DMS53 (cell line): ENCODE results near the gene SGK1.
"Not testable (repeated sequence)": the region's sequence is repeated elsewhere in the genome, so short reads cannot be mapped to it uniquely, and the experiment has no call there.

ENCODE experiments used
- DNase-seq: peaks from one replicate; lab custom pipeline; 2025; lab: John Stamatoyannopoulos, UW

SGK1 gene

DNA sequence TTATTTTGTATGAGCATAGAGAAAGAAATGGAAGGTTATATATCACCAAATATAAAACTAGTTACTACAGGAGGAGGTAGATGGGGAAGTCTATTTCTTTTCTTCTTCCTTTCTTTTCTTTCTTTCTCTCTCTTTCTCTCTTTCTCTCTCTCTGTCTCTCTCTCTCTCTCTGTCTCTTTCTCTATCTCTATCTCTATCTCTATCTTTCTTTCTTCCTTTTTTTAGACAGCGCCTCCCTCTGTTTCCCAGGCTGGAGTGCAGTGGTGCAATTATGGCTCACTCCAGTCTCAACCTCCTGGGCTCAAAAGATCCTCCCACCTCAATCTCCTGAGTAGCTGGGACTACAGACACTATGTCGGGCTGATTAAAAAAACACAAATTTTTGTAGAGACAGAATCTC, 10.2 kb upstream of the SGK1 start:
- no peak for DNase-seq

DNA sequence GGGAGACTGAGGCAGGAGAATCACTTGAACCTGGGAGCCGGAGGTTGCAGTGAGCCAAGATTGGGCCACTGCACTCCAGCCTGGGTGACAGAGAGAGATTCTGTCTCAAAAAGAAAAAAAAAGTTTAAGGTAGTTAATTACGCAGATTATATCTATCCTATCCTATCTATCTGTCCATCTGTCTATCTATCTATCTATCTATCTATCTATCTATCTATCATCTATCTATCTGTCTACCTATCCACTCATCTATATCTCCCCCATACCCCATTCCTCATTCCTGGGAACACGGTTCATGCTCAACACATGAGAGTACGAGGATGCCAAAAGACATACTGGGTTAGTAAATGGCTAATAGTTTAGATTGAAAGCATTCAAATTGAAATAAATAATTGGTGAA, 8.3 kb upstream of the SGK1 start:
- DNase-seq, result not testable (repeated sequence)

- DNase-seq, result no peak
Measured at GRCh38 chr6:134324766-134325165, 6.9 kb upstream of the SGK1 start.

GRCh38 chr6:134324141-134324540, 6.2 kb upstream of the SGK1 start:
- no peak for DNase-seq

GRCh38 chr6:134323698-134324097, 5.8 kb upstream of the SGK1 start:
- DNase-seq, result no peak

GRCh38 chr6:134323294-134323693, 5.4 kb upstream of the SGK1 start:
- DNase-seq, result no peak

DNA sequence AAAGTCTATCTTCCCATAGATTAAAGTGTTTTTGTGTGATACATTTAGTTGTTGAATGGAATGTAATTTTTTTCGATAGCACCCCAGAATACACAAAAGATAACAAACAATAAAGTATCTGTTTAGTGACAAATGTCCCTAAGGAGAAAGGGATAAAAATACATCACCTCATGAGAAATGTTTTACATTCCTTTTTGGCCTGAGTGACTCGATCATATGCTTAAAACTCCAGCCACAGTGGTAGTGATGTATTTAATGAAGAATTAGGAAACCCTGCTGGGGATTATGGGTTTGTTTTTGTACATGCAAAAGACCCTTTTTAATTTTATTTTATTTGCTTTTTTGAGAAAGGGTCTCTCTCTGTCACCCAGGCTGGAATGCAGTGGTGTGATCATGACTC, 4.3 kb upstream of the SGK1 start:
- no peak for DNase-seq

- no peak for DNase-seq
Measured at GRCh38 chr6:134321246-134321645, 3.3 kb upstream of the SGK1 start.

- DNase-seq, result not testable (repeated sequence)
Measured at GRCh38 chr6:134319686-134320085, 1.8 kb upstream of the SGK1 start.

- no peak for DNase-seq
Measured at GRCh38 chr6:134318974-134319281, 1.0 kb upstream of the SGK1 start.

GRCh38 chr6:134318236-134318973, 493 bp upstream of the SGK1 start:
- DNase-seq, result no peak

DNA sequence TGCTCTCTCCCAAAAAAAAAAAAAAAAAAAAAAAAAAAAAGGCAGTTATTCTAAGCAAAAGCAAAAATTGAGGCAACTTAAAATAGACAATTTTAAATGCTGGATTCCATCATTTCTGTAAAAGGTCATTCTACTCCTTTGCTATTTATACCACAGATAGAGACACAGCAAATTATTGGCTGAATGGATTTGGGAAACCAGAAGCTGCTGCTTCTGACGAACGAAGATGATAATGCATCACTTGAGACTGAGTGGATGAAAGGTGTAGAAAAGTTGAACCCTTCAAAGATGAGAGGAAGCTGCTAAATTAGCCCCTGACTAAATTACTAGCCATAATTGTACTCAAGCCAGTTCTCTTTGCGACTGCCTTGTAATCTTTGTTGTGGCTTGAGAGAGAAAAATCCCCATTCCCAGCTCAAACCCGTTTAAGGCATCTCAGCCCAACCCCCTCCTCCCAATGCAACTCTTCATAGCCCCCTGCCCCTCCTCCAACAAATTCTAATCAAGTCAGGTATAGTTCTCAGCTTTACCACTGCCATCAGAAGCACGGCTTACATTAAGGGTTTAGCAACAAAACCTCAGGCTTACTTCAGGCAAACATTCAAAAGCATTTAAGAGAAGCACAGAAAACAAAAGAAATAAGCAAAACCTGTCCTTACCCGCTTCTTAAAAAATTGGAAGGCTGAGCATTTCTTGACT, 1.0 kb downstream of the SGK1 start:
- no peak for DNase-seq

DNA sequence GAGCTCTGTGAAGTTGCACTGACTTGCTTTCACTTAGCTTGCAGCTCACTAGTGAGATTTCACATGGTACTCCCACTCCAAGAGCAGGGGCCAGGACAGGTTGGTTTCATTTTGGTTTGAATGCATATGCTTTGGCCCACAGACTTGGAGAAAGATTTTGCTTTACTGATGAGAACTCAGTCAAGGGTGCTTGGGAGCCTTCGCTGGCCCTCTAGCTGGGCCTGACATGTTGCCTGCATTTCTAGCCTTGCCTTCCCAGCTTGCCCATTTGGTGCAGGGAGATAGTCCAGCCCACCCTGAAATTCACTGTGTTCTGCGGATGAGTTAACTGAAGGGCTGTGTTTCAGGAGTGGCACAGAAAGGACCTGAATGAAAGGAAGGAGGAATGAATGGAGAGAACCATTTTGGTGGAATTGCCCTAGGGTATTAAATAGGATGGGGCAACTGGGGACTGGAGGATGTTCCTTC, 1.9 kb downstream of the SGK1 start:
- no peak for DNase-seq

- DNase-seq, result no peak
Measured at GRCh38 chr6:134315189-134315588, 2.7 kb downstream of the SGK1 start.

- no peak for DNase-seq
Measured at GRCh38 chr6:134314006-134314821, 3.7 kb downstream of the SGK1 start.

DNA sequence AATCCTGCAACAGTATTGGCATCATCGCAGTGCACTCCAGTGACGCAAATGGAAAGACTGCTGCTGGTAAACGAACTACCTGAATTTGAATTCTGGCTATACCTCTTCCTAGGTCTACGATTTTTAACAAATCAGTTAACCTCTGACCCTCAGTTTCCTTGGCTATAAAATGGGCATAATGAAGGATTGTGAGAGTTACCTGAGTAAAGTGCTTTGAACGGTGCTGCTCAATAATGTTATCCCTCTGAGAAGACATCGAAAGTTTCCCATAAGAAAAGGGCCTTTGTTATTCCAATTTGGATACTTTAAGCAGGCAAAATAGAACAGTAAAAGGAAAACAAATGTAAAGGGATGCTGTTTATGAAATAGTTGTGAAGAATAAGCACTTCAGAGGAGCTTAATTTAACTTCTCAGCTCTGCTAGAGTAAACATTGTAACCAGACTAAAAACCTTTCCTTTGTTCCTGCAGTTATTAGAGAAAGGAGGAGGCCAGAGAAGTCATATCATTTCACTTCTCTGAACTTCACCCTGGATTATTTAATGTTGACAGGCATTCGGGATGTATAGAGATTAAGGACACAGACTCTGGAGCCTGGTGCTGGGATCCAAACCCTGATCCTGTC, 5.8 kb downstream of the SGK1 start:
- DNase-seq, result no peak

DNA sequence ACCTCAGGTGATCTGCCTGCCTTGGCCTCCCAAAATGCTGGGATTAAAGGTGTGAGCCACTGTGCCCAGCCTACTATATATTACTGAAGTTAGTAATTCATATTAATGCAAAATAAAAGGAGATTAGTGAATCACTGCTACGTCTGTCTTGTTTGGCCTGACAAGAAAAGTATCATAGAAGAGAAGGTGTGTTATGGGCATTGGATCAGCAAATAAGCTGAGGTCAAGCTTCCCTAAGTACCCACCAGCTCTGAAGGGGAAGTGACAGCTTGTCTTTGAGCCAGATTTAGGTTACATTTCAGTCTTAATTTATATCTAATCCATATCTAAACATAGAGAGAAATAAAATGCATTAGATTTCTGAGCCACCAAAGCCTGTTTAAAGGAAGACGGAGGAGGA, 7.1 kb downstream of the SGK1 start:
- no peak for DNase-seq

GRCh38 chr6:134309983-134310605, 7.8 kb downstream of the SGK1 start:
- DNase-seq, result no peak

- no peak for DNase-seq
Measured at GRCh38 chr6:134309227-134309626, 8.7 kb downstream of the SGK1 start.

DNA sequence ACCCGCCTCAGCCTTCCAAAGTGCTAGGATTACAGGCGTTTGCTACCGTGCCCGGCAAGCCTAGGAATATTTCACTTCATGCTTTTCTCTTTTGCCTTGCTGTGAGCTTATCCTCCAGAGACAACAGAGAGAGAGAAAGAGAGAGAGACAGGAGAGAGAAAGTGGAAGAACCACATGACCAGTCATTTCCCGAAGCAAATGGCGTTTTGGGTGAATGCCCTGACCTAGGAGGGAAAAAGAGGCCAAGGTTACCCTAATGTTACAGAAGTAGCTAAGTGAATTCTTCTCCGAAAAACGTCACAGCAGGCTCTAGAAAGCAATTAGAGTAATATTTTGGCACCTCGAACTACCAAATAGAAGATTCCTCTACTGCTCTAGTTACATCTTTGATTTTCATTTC, 9.1 kb downstream of the SGK1 start:
- no peak for DNase-seq

- DNase-seq, result no peak
Measured at GRCh38 chr6:134307870-134308269, 10.0 kb downstream of the SGK1 start.

GRCh38 chr6:134307075-134307474, 10.8 kb downstream of the SGK1 start:
- no peak for DNase-seq
